Measurements from ENCODE around the gene SSBP3. TPM values are rescaled to one million over a fixed set of nuclear protein-coding genes. Genes with fewer than 3 reads are reported as not detected.
"Not testable (repeated sequence)": the region's sequence is repeated elsewhere in the genome, so short reads cannot be mapped to it uniquely, and the experiment has no call there.

SSBP3 gene
- polyA plus RNA-seq, 1 donor (not counting 4 experiments of a cell fraction or from before 2014, with no cell fraction given), result 16.9 TPM

DNA sequence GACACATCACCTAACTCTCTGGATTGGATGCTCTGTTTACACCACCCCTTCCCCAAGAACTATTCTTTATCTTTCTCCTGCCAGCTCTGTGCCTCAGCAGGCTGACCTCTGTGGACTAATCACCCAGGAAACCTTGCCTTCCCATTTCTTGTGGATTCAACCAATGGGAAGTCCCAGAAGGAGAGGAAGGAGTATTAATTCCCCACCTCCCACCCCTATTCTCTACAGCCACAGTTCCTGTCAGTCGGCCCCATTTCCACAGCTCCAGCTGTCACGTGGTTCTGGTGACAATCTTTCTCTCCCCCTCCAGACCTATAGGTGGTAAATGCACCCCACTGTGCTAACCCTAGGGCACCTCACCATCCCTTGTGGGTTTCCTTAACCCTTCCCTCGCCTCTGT, 46.8 kb upstream of the SSBP3 start:
- H3K27ac ChIP-seq (ENCODE audit: control insufficient read depth, insufficient read depth, low read length), result no peak overlapping the region
- H3K9me1 ChIP-seq (ENCODE audit: control insufficient read depth, extremely low read depth, insufficient read depth, low read length), result no peaks in the 10 kb centered on the region
- no peaks in the 10 kb centered on the region for H3K4me1 ChIP-seq (ENCODE audit: control insufficient read depth, extremely low read depth, insufficient read depth, low read length)
- TF ChIP-seq EZH2 (IDR thresholded peaks at IDR 0.05; ENCODE audit: low read length), result no peak
- TF ChIP-seq, protein P1, sequence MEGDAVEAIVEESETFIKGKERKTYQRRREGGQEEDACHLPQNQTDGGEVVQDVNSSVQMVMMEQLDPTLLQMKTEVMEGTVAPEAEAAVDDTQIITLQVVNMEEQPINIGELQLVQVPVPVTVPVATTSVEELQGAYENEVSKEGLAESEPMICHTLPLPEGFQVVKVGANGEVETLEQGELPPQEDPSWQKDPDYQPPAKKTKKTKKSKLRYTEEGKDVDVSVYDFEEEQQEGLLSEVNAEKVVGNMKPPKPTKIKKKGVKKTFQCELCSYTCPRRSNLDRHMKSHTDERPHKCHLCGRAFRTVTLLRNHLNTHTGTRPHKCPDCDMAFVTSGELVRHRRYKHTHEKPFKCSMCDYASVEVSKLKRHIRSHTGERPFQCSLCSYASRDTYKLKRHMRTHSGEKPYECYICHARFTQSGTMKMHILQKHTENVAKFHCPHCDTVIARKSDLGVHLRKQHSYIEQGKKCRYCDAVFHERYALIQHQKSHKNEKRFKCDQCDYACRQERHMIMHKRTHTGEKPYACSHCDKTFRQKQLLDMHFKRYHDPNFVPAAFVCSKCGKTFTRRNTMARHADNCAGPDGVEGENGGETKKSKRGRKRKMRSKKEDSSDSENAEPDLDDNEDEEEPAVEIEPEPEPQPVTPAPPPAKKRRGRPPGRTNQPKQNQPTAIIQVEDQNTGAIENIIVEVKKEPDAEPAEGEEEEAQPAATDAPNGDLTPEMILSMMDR (optimal IDR thresholded peaks at IDR 0.05 in 1 of 3, IDR thresholded peaks at IDR 0.05 in 1 of 3, conservative IDR thresholded peaks at IDR 0.05 in 1 of 3; ENCODE audit: extremely low read depth in 1 of 3, insufficient read depth in 2 of 3, low read length in 3 of 3), result no peak
- dilution Hi-C loops (cut with MboI; ENCODE audit: extremely low pct_ligation_motif_present, low sequenced_read_pairs), result no loop called here
- no peak overlapping the region for H3K4me3 ChIP-seq (ENCODE audit: control insufficient read depth in 2 of 3, extremely low read depth in 1 of 3, insufficient read depth in 2 of 3, low read depth in 1 of 3, low read length in 3 of 3)
- FAIRE-seq (no peak), DNase-seq (ENCODE audit: low read depth, low spot score) (no peak)
- no peaks in the 10 kb centered on the region for H3K79me2 ChIP-seq (ENCODE audit: control insufficient read depth, insufficient read depth, low read length)
- H3K36me3 ChIP-seq (ENCODE audit: control insufficient read depth in 2 of 2, extremely low read depth in 1 of 2, insufficient read depth in 2 of 2, low read length in 2 of 2), result no peaks in the 10 kb centered on the region
- no peak overlapping the region for H3K4me2 ChIP-seq (ENCODE audit: control insufficient read depth, extremely low read depth, insufficient read depth, low read depth, low read length)
- no peaks in the 10 kb centered on the region for H3K27me3 ChIP-seq (ENCODE audit: control insufficient read depth, extremely low read depth, insufficient read depth, low read length)
- no peak overlapping the region for H3K9ac ChIP-seq (ENCODE audit: control insufficient read depth, extremely low read depth, insufficient read depth, low read length)
- H3K9me3 ChIP-seq (ENCODE audit: control insufficient read depth, low read depth, low read length), result no peaks in the 10 kb centered on the region
- no peak overlapping the region for H2AFZ ChIP-seq (ENCODE audit: control insufficient read depth, low read length)
- H4K20me1 ChIP-seq (ENCODE audit: control insufficient read depth, extremely low read depth, insufficient read depth, low read length), result no peaks in the 10 kb centered on the region

DNA sequence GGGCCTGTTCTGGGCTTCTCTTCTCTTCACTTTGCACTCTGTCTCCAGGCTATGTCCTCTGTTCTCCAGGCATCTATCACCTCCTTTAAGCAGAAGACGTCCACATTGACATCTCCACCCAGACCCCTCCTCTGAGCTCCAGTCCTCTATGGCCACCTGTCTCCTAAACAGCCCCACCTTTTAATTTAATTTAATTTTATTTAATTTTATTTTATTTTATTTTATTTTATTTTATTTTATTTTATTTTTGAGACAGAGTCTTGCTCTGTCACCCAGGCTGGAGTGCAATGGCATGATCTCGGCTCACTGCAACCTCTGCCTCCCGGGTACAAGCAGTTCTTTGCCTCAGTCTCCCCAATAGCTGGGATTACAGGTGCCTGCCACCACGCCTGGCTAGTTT, 43.2 kb upstream of the SSBP3 start:
- H3K27ac ChIP-seq (ENCODE audit: control insufficient read depth, insufficient read depth, low read length); H3K9me3 ChIP-seq (ENCODE audit: control insufficient read depth, low read depth, low read length); H3K9me1 ChIP-seq (ENCODE audit: control insufficient read depth, extremely low read depth, insufficient read depth, low read length); dilution Hi-C loops (cut with MboI; ENCODE audit: extremely low pct_ligation_motif_present, low sequenced_read_pairs); H3K79me2 ChIP-seq (ENCODE audit: control insufficient read depth, insufficient read depth, low read length); H3K4me1 ChIP-seq (ENCODE audit: control insufficient read depth, extremely low read depth, insufficient read depth, low read length); H3K4me2 ChIP-seq (ENCODE audit: control insufficient read depth, extremely low read depth, insufficient read depth, low read depth, low read length); FAIRE-seq; H3K27me3 ChIP-seq (ENCODE audit: control insufficient read depth, extremely low read depth, insufficient read depth, low read length); H3K9ac ChIP-seq (ENCODE audit: control insufficient read depth, extremely low read depth, insufficient read depth, low read length); H4K20me1 ChIP-seq (ENCODE audit: control insufficient read depth, extremely low read depth, insufficient read depth, low read length); H3K36me3 ChIP-seq (ENCODE audit: control insufficient read depth in 2 of 2, extremely low read depth in 1 of 2, insufficient read depth in 2 of 2, low read length in 2 of 2); DNase-seq (ENCODE audit: low read depth, low spot score); H2AFZ ChIP-seq (ENCODE audit: control insufficient read depth, low read length); H3K4me3 ChIP-seq (ENCODE audit: control insufficient read depth in 2 of 3, extremely low read depth in 1 of 3, insufficient read depth in 2 of 3, low read depth in 1 of 3, low read length in 3 of 3): not testable (repeated sequence)

DNA sequence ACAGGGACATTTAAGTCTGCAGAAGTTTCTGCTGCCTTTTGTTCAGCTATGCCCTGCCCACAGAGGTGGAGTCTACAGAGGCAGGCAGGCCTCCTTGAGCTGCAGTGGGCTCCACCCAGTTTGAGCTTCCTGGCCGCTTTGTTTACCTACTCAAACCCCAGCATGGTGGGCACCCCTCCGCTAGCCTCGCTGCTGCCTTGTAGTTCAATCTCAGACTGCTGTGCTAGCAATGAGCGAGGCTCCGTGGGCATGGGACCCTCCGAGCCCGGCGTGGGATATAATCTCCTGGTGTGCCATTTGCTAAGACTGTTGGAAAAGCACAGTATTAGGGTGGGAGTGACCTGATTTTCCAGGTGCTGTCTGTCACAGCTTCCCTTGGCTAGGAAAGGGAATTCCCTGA, 42.6 kb upstream of the SSBP3 start:
- dilution Hi-C loops (cut with MboI; ENCODE audit: extremely low pct_ligation_motif_present, low sequenced_read_pairs); DNase-seq (ENCODE audit: low read depth, low spot score); FAIRE-seq; H3K9me3 ChIP-seq (ENCODE audit: control insufficient read depth, low read depth, low read length); H3K27ac ChIP-seq (ENCODE audit: control insufficient read depth, insufficient read depth, low read length); H3K4me1 ChIP-seq (ENCODE audit: control insufficient read depth, extremely low read depth, insufficient read depth, low read length); H3K36me3 ChIP-seq (ENCODE audit: control insufficient read depth in 2 of 2, extremely low read depth in 1 of 2, insufficient read depth in 2 of 2, low read length in 2 of 2); H4K20me1 ChIP-seq (ENCODE audit: control insufficient read depth, extremely low read depth, insufficient read depth, low read length); H3K79me2 ChIP-seq (ENCODE audit: control insufficient read depth, insufficient read depth, low read length); H3K9ac ChIP-seq (ENCODE audit: control insufficient read depth, extremely low read depth, insufficient read depth, low read length); H3K9me1 ChIP-seq (ENCODE audit: control insufficient read depth, extremely low read depth, insufficient read depth, low read length); H3K4me3 ChIP-seq (ENCODE audit: control insufficient read depth in 2 of 3, extremely low read depth in 1 of 3, insufficient read depth in 2 of 3, low read depth in 1 of 3, low read length in 3 of 3); H3K4me2 ChIP-seq (ENCODE audit: control insufficient read depth, extremely low read depth, insufficient read depth, low read depth, low read length); H3K27me3 ChIP-seq (ENCODE audit: control insufficient read depth, extremely low read depth, insufficient read depth, low read length); H2AFZ ChIP-seq (ENCODE audit: control insufficient read depth, low read length): not testable (repeated sequence)

DNA sequence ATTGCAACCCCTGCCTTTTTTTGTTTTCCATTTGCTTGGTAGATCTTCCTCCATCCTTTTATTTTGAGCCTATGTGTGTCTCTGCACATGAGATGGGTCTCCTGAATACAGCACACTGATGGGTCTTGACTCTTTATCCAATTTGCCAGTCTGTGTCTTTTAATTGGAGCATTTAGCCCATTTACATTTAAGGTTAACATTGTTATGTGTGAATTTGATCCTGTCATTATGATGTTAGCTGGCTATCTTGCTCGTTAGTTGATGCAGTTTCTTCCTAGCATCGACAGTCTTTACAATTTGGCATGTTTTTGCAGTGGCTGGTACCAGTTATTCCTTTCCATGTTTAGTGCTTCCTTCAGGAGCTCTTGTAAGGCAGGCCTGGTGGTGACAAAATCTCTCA, 40.9 kb upstream of the SSBP3 start:
- H4K20me1 ChIP-seq (ENCODE audit: control insufficient read depth, extremely low read depth, insufficient read depth, low read length); H3K9ac ChIP-seq (ENCODE audit: control insufficient read depth, extremely low read depth, insufficient read depth, low read length); H3K36me3 ChIP-seq (ENCODE audit: control insufficient read depth in 2 of 2, extremely low read depth in 1 of 2, insufficient read depth in 2 of 2, low read length in 2 of 2); H2AFZ ChIP-seq (ENCODE audit: control insufficient read depth, low read length); H3K9me3 ChIP-seq (ENCODE audit: control insufficient read depth, low read depth, low read length); H3K9me1 ChIP-seq (ENCODE audit: control insufficient read depth, extremely low read depth, insufficient read depth, low read length); H3K4me1 ChIP-seq (ENCODE audit: control insufficient read depth, extremely low read depth, insufficient read depth, low read length); H3K27ac ChIP-seq (ENCODE audit: control insufficient read depth, insufficient read depth, low read length); FAIRE-seq; H3K4me3 ChIP-seq (ENCODE audit: control insufficient read depth in 2 of 3, extremely low read depth in 1 of 3, insufficient read depth in 2 of 3, low read depth in 1 of 3, low read length in 3 of 3); H3K27me3 ChIP-seq (ENCODE audit: control insufficient read depth, extremely low read depth, insufficient read depth, low read length); DNase-seq (ENCODE audit: low read depth, low spot score); dilution Hi-C loops (cut with MboI; ENCODE audit: extremely low pct_ligation_motif_present, low sequenced_read_pairs); H3K79me2 ChIP-seq (ENCODE audit: control insufficient read depth, insufficient read depth, low read length); H3K4me2 ChIP-seq (ENCODE audit: control insufficient read depth, extremely low read depth, insufficient read depth, low read depth, low read length): not testable (repeated sequence)
